Upper lobe of left lung (tissue), 6 donors: ENCODE results near the gene MEGF6. TPM values are rescaled to one million over a fixed set of nuclear protein-coding genes. Genes with fewer than 3 reads are reported as not detected.

Experiments
- ATAC-seq, 2 donors: fragments of 200-7000 bp; cut with Tn5 transposase; one replicate each; pipeline ENCODE4 v1.9.1; 2022; ENCODE audit warnings: mild to moderate bottlenecking in 2 of 2, moderate library complexity in 2 of 2; ENCODE audit not compliant: low FRiP score in 2 of 2
- DNase-seq, 2 donors: peaks; one replicate each; pipeline ENCODE4 v3.0.0-alpha.2; 2019 to 2020
- H3K27ac ChIP-seq, 4 donors: fragments of 200-600 bp; sonication (generic); one replicate each; pipeline ENCODE4 v1.5.1; 2016 to 2019
- H3K27me3 ChIP-seq, 4 donors: fragments of 200-600 bp; sonication (generic); one replicate each; pipeline ENCODE4 v1.5.1; 2017 to 2019
- H3K36me3 ChIP-seq, 4 donors: fragments of 200-600 bp; sonication (generic); one replicate each; pipeline ENCODE4 v1.5.1; 2016 to 2019
- H3K4me1 ChIP-seq, 4 donors: fragments of 200-600 bp; sonication (generic); one replicate each; pipeline ENCODE4 v1.5.1; 2018 to 2019
- H3K4me3 ChIP-seq, 4 donors: fragments of 200-600 bp; sonication (generic); one replicate each; pipeline ENCODE4 v1.5.1; 2017 to 2019; ENCODE audit warnings: mild to moderate bottlenecking in 2 of 4, moderate library complexity in 1 of 4
- H3K9me3 ChIP-seq, 4 donors: fragments of 200-600 bp; sonication (generic); one replicate each; pipeline ENCODE4 v1.5.1; 2018 to 2019
- CTCF ChIP-seq, 6 experiments: fragments of 450-650 bp in 4 of 6; fragments of 200-600 bp in 2 of 6; sonication (generic) in 2 of 6; IDR thresholded peaks; one replicate each; pipeline ENCODE4 v1.5.1; 2016 to 2019; ENCODE audit warnings: antibody characterized with exemption in 6 of 6
- EP300 ChIP-seq, 4 donors: sonication (generic); formaldehyde crosslinking; IDR thresholded peaks; one replicate each; pipeline ENCODE4 v1.5.1; 2017; ENCODE audit warnings: antibody characterized with exemption in 4 of 4, control low read depth in 2 of 4
- POLR2A ChIP-seq, 4 donors: fragments of 450-650 bp; IDR thresholded peaks; one replicate each; pipeline ENCODE4 v1.5.1; 2016 to 2017; ENCODE audit warnings: antibody characterized with exemption in 4 of 4, mild to moderate bottlenecking in 2 of 4
- POLR2AphosphoS5 ChIP-seq, 2 donors: sonication (generic); formaldehyde crosslinking; IDR thresholded peaks; one replicate each; pipeline ENCODE4 v1.5.1; 2017; ENCODE audit warnings: antibody characterized with exemption in 2 of 2
- WGBS, 2 donors: methylation state at CpG; one replicate each; pipeline ENCODE4 v1.1.5; 2017 to 2018; 5-methylcytosine and 5-hydroxymethylcytosine counted together
- total RNA-seq, 6 donors: library from RNA; depleted of rRNA in 4 of 6; stranded (reverse); fragments of >200 nt in 4 of 6; gene quantifications; one replicate each; pipeline versions ENCODE4 v1.1.0 to v1.2.1, GENCODE V29; 2016 to 2021
- donor health status: DM: no; HTN: no; CAD: no; lungs with moderate emphysema.
- donor health status: DM: no; HTN: yes; CAD: no; lungs with severe emphysema.

Gene MEGF6
- total RNA-seq, 6 donors from 2014 or later: 23.8 to 128 (median 83.5) TPM

GRCh38 chr1:3499611-3500010, 111.7 kb downstream of the MEGF6 start:
- Histone ChIP-seq H3K4me3 (no peak overlapping the region), H3K27me3 (no peaks in the 10 kb centered on the region), H3K36me3 (peaks cover 0 to 34% (median 9%) of the 10 kb centered on the region in 4 donors), H3K4me1 (peaks cover 0 to 9% (median 3%) of the 10 kb centered on the region in 4 donors), H3K9me3 (no peaks in the 10 kb centered on the region), H3K27ac (no peak overlapping the region)
- 93 to 94% methylated on average over 3 to 22 of the region's 22 CpGs for whole genome bisulfite sequencing, 2 donors
- no peak for TF ChIP-seq EP300 (IDR thresholded peaks at IDR 0.05)
- no peak for TF ChIP-seq CTCF (IDR thresholded peaks at IDR 0.05)
- TF ChIP-seq POLR2AphosphoS5 (IDR thresholded peaks at IDR 0.05): no peak
- ATAC-seq (no peak), DNase-seq (peak in 1 of 2 donors; percentile 77)

- DNase-seq: peak in 1 of 2 donors; percentile 63
- TF ChIP-seq POLR2A (IDR thresholded peaks at IDR 0.05) (no peak), CTCF (IDR thresholded peaks at IDR 0.05) (no peak), POLR2AphosphoS5 (IDR thresholded peaks at IDR 0.05) (no peak), EP300 (IDR thresholded peaks at IDR 0.05) (no peak)
- Histone ChIP-seq H3K36me3 (peaks cover 0 to 34% (median 10%) of the 10 kb centered on the region in 4 donors), H3K27ac (no peak overlapping the region), H3K4me1 (peaks cover 0 to 3% (median 0%) of the 10 kb centered on the region in 4 donors), H3K27me3 (no peaks in the 10 kb centered on the region), H3K9me3 (no peaks in the 10 kb centered on the region), H3K4me3 (no peak overlapping the region)
- ATAC-seq: no peak
- WGBS, 2 donors: 90 to 100% methylated on average over 3 to 8 of the region's 8 CpGs
These were observed 112.3 kb downstream of the MEGF6 start for GRCh38 chr1:3498986-3499385.

GRCh38 chr1:3498246-3498930, 112.9 kb downstream of the MEGF6 start:
- H3K36me3 ChIP-seq: peaks cover 0 to 39% (median 10%) of the 10 kb centered on the region in 4 donors
- no peaks in the 10 kb centered on the region for H3K9me3 ChIP-seq
- WGBS, 2 donors: 89 to 100% methylated on average over 7 to 9 of the region's 26 CpGs
- no peak overlapping the region for H3K27ac ChIP-seq
- no peaks in the 10 kb centered on the region for H3K27me3 ChIP-seq
- peak in 1 of 2 donors; percentile 83 for DNase-seq
- ATAC-seq: no peak
- TF ChIP-seq POLR2AphosphoS5 (IDR thresholded peaks at IDR 0.05): no peak
- no peak for TF ChIP-seq EP300 (IDR thresholded peaks at IDR 0.05)
- no peak for TF ChIP-seq POLR2A (IDR thresholded peaks at IDR 0.05)
- TF ChIP-seq CTCF (IDR thresholded peaks at IDR 0.05): no peak
- no peaks in the 10 kb centered on the region for H3K4me1 ChIP-seq
- H3K4me3 ChIP-seq: no peak overlapping the region

GRCh38 chr1:3497521-3497920, 113.8 kb downstream of the MEGF6 start:
- WGBS, 2 donors: 93 to 94% methylated on average over 12 to 19 of the region's 19 CpGs
- Histone ChIP-seq H3K27me3 (no peaks in the 10 kb centered on the region), H3K9me3 (no peaks in the 10 kb centered on the region), H3K27ac (no peak overlapping the region), H3K4me3 (no peak overlapping the region), H3K36me3 (peaks cover 0 to 39% (median 10%) of the 10 kb centered on the region in 4 donors), H3K4me1 (no peaks in the 10 kb centered on the region)
- ATAC-seq (no peak), DNase-seq (peak in 1 of 2 donors; percentile 72)
- TF ChIP-seq EP300 (IDR thresholded peaks at IDR 0.05): no peak
- no peak for TF ChIP-seq POLR2A (IDR thresholded peaks at IDR 0.05)
- TF ChIP-seq CTCF (IDR thresholded peaks at IDR 0.05): no peak
- TF ChIP-seq POLR2AphosphoS5 (IDR thresholded peaks at IDR 0.05): no peak

GRCh38 chr1:3496916-3497315, 114.4 kb downstream of the MEGF6 start:
- Histone ChIP-seq H3K36me3 (peaks cover 0 to 39% (median 10%) of the 10 kb centered on the region in 4 donors), H3K9me3 (no peaks in the 10 kb centered on the region), H3K4me3 (no peak overlapping the region), H3K4me1 (peaks cover 0 to 2% (median 0%) of the 10 kb centered on the region in 4 donors), H3K27ac (no peak overlapping the region), H3K27me3 (no peaks in the 10 kb centered on the region)
- TF ChIP-seq POLR2AphosphoS5 (IDR thresholded peaks at IDR 0.05) (no peak), CTCF (IDR thresholded peaks at IDR 0.05) (no peak), POLR2A (IDR thresholded peaks at IDR 0.05) (no peak), EP300 (IDR thresholded peaks at IDR 0.05) (no peak)
- DNase-seq: peak in 1 of 2 donors; percentile 80
- ATAC-seq: no peak
- WGBS, 2 donors: 96% methylated on average over 18 of the region's 20 CpGs; no CpG with 5 or more reads in 1 of the 2 donors
